ENCODE measurements around the gene ACOX3.

Gene ACOX3

GRCh38 chr4:8323947-8324555 lies 116.5 kb downstream of the ACOX3 start:
- FAIRE-seq (no peak), DNase-seq (ENCODE audit: insufficient read length, low spot score) (no peak)
- TF ChIP-seq PAX5 (IDR thresholded peaks at IDR 0.05; ENCODE audit: insufficient read depth, low read length, severe bottlenecking) (no peak), SPI1 (IDR thresholded peaks at IDR 0.05; ENCODE audit: low read depth, low read length) (no peak), POLR2A (IDR thresholded peaks at IDR 0.05; ENCODE audit: low read depth, low read length) (no peak), TAF1 (IDR thresholded peaks at IDR 0.05; ENCODE audit: low read depth, low read length) (no peak), POLR2AphosphoS5 (IDR thresholded peaks at IDR 0.05; ENCODE audit: low read depth, low read length) (no peak), POU2F2 (IDR thresholded peaks at IDR 0.05; ENCODE audit: low read depth, low read length) (no peak)

GRCh38 chr4:8322794-8323704 lies 117.5 kb downstream of the ACOX3 start:
- TF ChIP-seq TAF1 (IDR thresholded peaks at IDR 0.05; ENCODE audit: low read depth, low read length) (no peak), POLR2A (IDR thresholded peaks at IDR 0.05; ENCODE audit: low read depth, low read length) (no peak), POU2F2 (IDR thresholded peaks at IDR 0.05; ENCODE audit: low read depth, low read length) (no peak), PAX5 (IDR thresholded peaks at IDR 0.05; ENCODE audit: insufficient read depth, low read length, severe bottlenecking) (no peak), POLR2AphosphoS5 (IDR thresholded peaks at IDR 0.05; ENCODE audit: low read depth, low read length) (no peak), SPI1 (IDR thresholded peaks at IDR 0.05; ENCODE audit: low read depth, low read length) (no peak)
- FAIRE-seq (no peak), DNase-seq (ENCODE audit: insufficient read length, low spot score) (no peak)

- FAIRE-seq (no peak), DNase-seq (ENCODE audit: insufficient read length, low spot score) (no peak)
- TF ChIP-seq POLR2AphosphoS5 (IDR thresholded peaks at IDR 0.05; ENCODE audit: low read depth, low read length) (no peak), SPI1 (IDR thresholded peaks at IDR 0.05; ENCODE audit: low read depth, low read length) (no peak), POLR2A (IDR thresholded peaks at IDR 0.05; ENCODE audit: low read depth, low read length) (no peak), PAX5 (IDR thresholded peaks at IDR 0.05; ENCODE audit: insufficient read depth, low read length, severe bottlenecking) (no peak), POU2F2 (IDR thresholded peaks at IDR 0.05; ENCODE audit: low read depth, low read length) (no peak), TAF1 (IDR thresholded peaks at IDR 0.05; ENCODE audit: low read depth, low read length) (no peak)
Observed at GRCh38 chr4:8321771-8322170, 118.8 kb downstream of the ACOX3 start.

- FAIRE-seq: no peak
- DNase-seq (ENCODE audit: insufficient read length, low spot score): no peak
- TF ChIP-seq POLR2A (IDR thresholded peaks at IDR 0.05; ENCODE audit: low read depth, low read length): no peak
- TF ChIP-seq POLR2AphosphoS5 (IDR thresholded peaks at IDR 0.05; ENCODE audit: low read depth, low read length): no peak
- TF ChIP-seq POU2F2 (IDR thresholded peaks at IDR 0.05; ENCODE audit: low read depth, low read length): no peak
- no peak for TF ChIP-seq SPI1 (IDR thresholded peaks at IDR 0.05; ENCODE audit: low read depth, low read length)
- TF ChIP-seq PAX5 (IDR thresholded peaks at IDR 0.05; ENCODE audit: insufficient read depth, low read length, severe bottlenecking): no peak
- no peak for TF ChIP-seq TAF1 (IDR thresholded peaks at IDR 0.05; ENCODE audit: low read depth, low read length)
Observed at GRCh38 chr4:8321220-8321619, 119.3 kb downstream of the ACOX3 start.

GRCh38 chr4:8320386-8320750 lies 120.2 kb downstream of the ACOX3 start:
- TF ChIP-seq SPI1 (IDR thresholded peaks at IDR 0.05; ENCODE audit: low read depth, low read length): no peak
- TF ChIP-seq POLR2A (IDR thresholded peaks at IDR 0.05; ENCODE audit: low read depth, low read length): no peak
- TF ChIP-seq TAF1 (IDR thresholded peaks at IDR 0.05; ENCODE audit: low read depth, low read length): no peak
- no peak for TF ChIP-seq POU2F2 (IDR thresholded peaks at IDR 0.05; ENCODE audit: low read depth, low read length)
- no peak for TF ChIP-seq POLR2AphosphoS5 (IDR thresholded peaks at IDR 0.05; ENCODE audit: low read depth, low read length)
- TF ChIP-seq PAX5 (IDR thresholded peaks at IDR 0.05; ENCODE audit: insufficient read depth, low read length, severe bottlenecking): no peak
- no peak for DNase-seq (ENCODE audit: insufficient read length, low spot score)
- no peak for FAIRE-seq

- TF ChIP-seq TAF1 (IDR thresholded peaks at IDR 0.05; ENCODE audit: low read depth, low read length): no peak
- no peak for TF ChIP-seq POLR2AphosphoS5 (IDR thresholded peaks at IDR 0.05; ENCODE audit: low read depth, low read length)
- no peak for TF ChIP-seq POLR2A (IDR thresholded peaks at IDR 0.05; ENCODE audit: low read depth, low read length)
- TF ChIP-seq SPI1 (IDR thresholded peaks at IDR 0.05; ENCODE audit: low read depth, low read length): no peak
- TF ChIP-seq POU2F2 (IDR thresholded peaks at IDR 0.05; ENCODE audit: low read depth, low read length): no peak
- no peak for TF ChIP-seq PAX5 (IDR thresholded peaks at IDR 0.05; ENCODE audit: insufficient read depth, low read length, severe bottlenecking)
- FAIRE-seq (no peak), DNase-seq (ENCODE audit: insufficient read length, low spot score) (no peak)
Observed at GRCh38 chr4:8319731-8320385, 120.7 kb downstream of the ACOX3 start.

GRCh38 chr4:8319061-8319460 lies 121.5 kb downstream of the ACOX3 start:
- TF ChIP-seq PAX5 (IDR thresholded peaks at IDR 0.05; ENCODE audit: insufficient read depth, low read length, severe bottlenecking): no peak
- no peak for TF ChIP-seq TAF1 (IDR thresholded peaks at IDR 0.05; ENCODE audit: low read depth, low read length)
- DNase-seq (ENCODE audit: insufficient read length, low spot score) (no peak), FAIRE-seq (no peak)

GRCh38 chr4:8318509-8318908 lies 122.0 kb downstream of the ACOX3 start:
- TF ChIP-seq POLR2AphosphoS5 (IDR thresholded peaks at IDR 0.05; ENCODE audit: low read depth, low read length) (no peak), POU2F2 (IDR thresholded peaks at IDR 0.05; ENCODE audit: low read depth, low read length) (no peak), POLR2A (IDR thresholded peaks at IDR 0.05; ENCODE audit: low read depth, low read length) (no peak), PAX5 (IDR thresholded peaks at IDR 0.05; ENCODE audit: insufficient read depth, low read length, severe bottlenecking) (no peak), TAF1 (IDR thresholded peaks at IDR 0.05; ENCODE audit: low read depth, low read length) (no peak), SPI1 (IDR thresholded peaks at IDR 0.05; ENCODE audit: low read depth, low read length) (no peak)
- DNase-seq (ENCODE audit: insufficient read length, low spot score) (no peak), FAIRE-seq (no peak)

- DNase-seq (ENCODE audit: insufficient read length, low spot score) (no peak), FAIRE-seq (no peak)
- no peak for TF ChIP-seq PAX5 (IDR thresholded peaks at IDR 0.05; ENCODE audit: insufficient read depth, low read length, severe bottlenecking)
- no peak for TF ChIP-seq POLR2AphosphoS5 (IDR thresholded peaks at IDR 0.05; ENCODE audit: low read depth, low read length)
- no peak for TF ChIP-seq TAF1 (IDR thresholded peaks at IDR 0.05; ENCODE audit: low read depth, low read length)
- TF ChIP-seq SPI1 (IDR thresholded peaks at IDR 0.05; ENCODE audit: low read depth, low read length): no peak
- no peak for TF ChIP-seq POU2F2 (IDR thresholded peaks at IDR 0.05; ENCODE audit: low read depth, low read length)
- TF ChIP-seq POLR2A (IDR thresholded peaks at IDR 0.05; ENCODE audit: low read depth, low read length): no peak
Observed at GRCh38 chr4:8317474-8317873, 123.0 kb downstream of the ACOX3 start.

Measured in GM12891 (cell line).